Measurements from ENCODE around the gene AGFG2. TPM values are rescaled to one million over a fixed set of nuclear protein-coding genes. Genes with fewer than 3 reads are reported as not detected.

Gene AGFG2
- total RNA-seq, 1 donor from 2014 or later, result 62.3 TPM

DNA sequence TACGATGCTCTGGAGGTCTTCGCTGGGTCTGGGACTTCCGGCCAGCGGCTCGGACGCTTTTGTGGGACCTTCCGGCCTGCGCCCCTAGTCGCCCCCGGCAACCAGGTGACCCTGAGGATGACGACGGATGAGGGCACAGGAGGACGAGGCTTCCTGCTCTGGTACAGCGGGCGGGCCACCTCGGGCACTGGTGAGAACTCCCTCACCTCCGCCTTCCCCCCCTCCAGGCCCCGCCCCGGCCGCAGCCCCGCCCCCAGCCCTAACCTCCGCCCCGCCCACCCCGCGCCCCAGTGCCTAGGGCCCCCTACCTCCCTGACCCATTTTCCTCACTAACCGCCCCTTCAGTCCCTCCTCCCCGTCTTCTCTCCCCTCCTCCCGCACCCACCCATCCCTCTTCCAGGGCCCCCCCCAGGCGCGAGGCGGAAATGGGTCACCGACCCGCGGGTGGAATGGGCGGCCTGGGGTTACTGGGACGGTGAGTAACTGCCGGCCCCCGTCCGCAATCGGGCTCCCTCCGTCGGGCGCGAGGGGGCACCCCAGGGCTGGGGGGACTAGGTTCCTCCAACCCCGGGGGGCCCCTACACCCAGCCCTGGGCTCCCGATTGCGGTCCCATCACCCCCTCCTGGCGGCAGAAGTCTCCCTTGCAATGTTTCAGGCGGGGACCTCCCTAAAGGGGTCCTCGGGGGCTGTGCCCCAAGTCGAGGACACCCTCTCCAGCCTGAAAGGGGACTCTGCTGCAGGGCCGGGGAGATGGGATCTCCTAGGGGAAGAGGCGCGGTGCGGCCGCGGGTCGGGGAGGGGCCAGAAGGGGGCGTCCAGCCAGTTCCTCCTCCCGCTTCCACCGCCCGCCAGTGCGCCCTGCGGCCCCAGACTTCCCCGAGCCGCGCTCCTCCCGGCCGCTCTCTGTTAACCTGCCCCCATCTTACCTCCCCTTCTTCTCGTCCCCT, 65.3 kb downstream of the AGFG2 start:
- intact Hi-C loops (cut with micrococcal nuclease), result loop anchor here (1.0 to 2.0 kb wide), 10 partner anchors 8 to 248 kb away; partner anchors contain the start of genes FBXO24, GNB2, LRCH4 and MEPCE

DNA sequence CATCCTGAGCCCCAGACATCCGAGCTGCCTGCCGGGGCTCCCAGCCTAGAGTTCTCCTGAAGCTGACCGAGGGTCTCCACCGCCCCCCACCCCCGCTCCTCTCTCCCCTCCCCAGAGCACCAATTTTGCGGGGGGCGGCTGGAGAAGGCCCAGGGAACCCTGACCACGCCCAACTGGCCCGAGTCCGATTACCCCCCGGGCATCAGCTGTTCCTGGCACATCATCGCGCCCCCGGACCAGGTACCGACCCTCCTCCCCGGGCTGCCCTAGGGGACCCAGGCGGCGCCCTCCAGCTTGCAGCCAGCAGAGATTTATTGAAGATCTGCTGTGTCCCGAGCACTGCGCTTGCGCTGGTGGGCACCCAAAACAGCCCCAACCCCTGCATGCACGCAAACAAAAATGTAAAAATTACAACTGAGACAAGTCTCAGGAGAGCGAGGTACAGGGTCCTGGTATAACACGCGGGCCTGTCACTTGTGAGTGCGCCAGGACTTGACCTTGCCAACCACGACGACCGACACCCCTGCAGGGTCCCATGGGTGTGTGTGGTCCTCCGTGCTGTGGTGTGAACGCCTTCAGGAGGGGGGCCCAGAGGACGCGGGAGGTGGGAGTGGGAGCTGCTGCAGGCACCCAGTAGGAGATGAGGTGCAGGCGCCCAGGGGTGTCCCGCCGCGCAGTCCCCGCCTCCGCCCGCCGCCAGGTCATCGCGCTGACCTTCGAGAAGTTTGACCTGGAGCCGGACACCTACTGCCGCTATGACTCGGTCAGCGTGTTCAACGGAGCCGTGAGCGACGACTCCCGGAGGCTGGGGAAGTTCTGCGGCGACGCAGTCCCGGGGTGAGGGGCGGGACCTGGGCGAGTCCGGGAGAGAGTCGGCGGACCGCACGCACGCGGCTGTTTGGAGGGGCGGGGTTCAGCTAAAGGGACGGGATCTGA, 66.2 kb downstream of the AGFG2 start:
- intact Hi-C loops (cut with micrococcal nuclease), result loop anchor here (1.0 to 2.0 kb wide), 10 partner anchors 7 to 248 kb away; partner anchors contain the start of genes FBXO24, GNB2, LRCH4 and MEPCE

DNA sequence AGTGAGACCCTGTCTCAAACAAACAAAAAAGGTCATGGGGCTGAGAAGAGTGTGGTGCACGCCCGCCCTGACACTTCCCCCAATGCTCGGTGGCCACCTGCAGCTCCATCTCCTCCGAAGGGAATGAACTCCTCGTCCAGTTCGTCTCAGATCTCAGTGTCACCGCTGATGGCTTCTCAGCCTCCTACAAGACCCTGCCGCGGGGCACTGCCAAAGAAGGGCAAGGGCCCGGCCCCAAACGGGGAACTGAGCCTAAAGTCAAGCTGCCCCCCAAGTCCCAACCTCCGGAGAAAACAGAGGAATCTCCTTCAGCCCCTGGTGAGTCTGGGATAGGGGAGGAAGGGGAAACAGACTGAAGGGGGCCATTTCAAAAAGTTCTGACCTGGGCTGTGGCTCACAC, 67.3 kb downstream of the AGFG2 start:
- intact Hi-C loops (cut with micrococcal nuclease), result no loop called here

DNA sequence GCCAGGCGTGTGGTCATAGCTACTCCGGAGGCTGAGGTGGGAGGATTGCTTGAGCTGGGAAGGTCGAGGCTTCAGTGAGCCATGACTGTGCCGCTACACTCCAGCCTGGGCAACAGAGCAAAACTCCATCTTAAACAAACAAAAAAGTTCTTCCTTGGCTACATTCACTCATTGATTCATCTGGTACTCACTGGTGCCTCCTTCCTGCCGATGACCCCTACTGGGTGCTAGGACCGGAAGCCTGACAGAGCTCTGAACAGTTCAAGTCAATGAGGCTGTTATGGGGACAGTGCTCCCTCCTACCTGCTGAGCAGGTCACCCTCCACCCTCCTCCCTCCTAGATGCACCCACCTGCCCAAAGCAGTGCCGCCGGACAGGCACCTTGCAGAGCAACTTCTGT, 68.1 kb downstream of the AGFG2 start:
- intact Hi-C loops (cut with micrococcal nuclease), result no loop called here

DNA sequence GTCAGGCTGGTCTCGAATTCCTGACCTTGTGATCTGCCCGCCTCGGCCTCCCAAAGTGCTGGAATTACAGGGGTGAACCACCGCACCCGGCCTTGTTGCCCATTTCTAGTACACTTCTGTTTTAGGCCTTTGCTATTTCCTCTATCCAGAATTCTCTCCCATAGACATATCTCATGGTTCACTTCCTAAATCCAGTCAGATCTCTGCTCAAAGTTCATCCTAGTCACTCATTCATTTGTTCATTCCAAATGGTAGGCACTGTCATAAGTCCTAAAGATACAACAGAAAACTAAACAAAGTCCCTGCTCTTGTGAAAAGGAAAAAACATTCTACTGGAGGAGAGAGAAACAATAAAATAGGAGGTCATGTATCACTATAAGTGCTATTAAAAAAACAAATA, 71.0 kb downstream of the AGFG2 start:
- intact Hi-C loops (cut with micrococcal nuclease), result loop anchor here (5.0 kb wide), 1 partner anchor 642 kb away; no protein-coding TSS in a partner anchor

DNA sequence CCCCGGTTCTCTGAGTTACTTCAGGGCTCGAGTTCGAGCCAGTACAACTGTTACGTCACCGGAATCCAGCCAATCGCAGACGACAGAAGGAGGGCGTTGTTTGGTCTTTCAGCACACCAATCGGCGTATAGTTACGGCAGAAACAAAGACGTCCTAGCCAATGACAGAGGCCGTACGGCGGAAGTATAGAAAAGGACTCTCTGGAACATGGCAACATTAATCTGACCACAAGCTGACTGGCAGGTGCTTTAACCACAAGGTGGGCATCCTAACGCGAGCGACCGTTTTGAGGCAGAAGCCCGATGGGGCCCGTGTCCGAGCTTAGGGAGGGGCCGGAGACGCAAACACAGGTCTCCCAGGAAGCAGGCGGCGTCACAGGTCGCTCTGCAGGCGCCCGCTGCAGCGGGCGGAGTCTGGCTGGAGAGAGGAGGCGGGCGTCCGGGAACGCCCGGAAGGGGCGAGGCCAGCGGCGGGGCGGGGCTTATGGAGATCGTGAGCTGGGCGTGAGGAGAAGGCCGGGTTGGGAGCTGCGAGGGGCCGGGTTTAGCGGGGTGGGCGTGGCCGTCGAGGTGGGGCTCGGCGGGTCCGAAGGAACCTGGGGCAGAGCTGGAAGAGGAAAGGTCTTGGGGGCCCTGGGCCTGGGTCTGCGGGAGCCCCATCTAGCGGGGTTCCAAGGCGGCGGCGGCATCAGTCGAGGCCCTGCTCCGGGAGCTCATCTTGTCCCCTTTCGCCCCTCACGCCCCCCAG, 73.2 kb downstream of the AGFG2 start, which contains the start of gene MOSPD3:
MOSPD3 (plus strand) TSS at position 558 of the 747 bp plus-strand sequence. CDS start 252 bp downstream, outside the sequence.
- intact Hi-C loops (cut with micrococcal nuclease), result loop anchor here (1.0 to 5.0 kb wide), 12 partner anchors 8 to 640 kb away; partner anchors contain the start of genes ACTL6B, FBXO24, GNB2 and LRCH4

DNA sequence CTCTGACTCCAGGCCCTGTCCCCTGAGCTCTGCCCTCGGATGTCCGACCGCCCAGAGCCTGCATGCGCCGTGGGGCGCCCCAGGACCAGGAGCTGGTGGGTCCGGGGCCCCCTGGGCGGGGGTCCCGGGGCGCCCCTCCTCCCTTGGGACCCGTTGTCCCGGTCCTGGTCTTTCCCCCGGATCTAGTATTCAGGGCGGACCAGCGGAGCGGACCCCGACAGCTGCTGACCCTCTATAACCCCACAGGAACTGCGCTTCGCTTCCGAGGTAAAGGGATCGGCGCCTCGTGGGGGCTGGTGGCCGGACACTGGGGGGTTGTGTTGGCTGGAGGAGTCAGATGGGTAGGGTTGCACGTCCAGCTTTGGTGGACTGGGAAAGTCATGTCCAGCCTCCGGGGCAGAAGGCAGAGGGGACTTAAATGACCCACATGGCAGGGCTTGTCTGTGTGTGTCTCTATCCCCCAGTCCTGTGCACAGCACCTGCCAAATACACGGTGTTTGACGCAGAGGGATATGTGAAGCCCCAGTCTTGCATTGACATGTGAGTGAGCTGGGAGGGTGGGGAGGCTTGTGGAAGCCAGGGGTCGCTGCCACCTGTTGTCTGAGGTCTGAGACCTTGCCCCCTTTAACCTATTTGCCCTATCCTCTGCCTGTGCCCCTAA, 73.9 kb downstream of the AGFG2 start:
- intact Hi-C loops (cut with micrococcal nuclease), result loop anchor here (1.0 to 5.0 kb wide), 13 partner anchors 9 to 639 kb away; partner anchors contain the start of genes ACTL6B, FBXO24, GNB2 and LRCH4

DNA sequence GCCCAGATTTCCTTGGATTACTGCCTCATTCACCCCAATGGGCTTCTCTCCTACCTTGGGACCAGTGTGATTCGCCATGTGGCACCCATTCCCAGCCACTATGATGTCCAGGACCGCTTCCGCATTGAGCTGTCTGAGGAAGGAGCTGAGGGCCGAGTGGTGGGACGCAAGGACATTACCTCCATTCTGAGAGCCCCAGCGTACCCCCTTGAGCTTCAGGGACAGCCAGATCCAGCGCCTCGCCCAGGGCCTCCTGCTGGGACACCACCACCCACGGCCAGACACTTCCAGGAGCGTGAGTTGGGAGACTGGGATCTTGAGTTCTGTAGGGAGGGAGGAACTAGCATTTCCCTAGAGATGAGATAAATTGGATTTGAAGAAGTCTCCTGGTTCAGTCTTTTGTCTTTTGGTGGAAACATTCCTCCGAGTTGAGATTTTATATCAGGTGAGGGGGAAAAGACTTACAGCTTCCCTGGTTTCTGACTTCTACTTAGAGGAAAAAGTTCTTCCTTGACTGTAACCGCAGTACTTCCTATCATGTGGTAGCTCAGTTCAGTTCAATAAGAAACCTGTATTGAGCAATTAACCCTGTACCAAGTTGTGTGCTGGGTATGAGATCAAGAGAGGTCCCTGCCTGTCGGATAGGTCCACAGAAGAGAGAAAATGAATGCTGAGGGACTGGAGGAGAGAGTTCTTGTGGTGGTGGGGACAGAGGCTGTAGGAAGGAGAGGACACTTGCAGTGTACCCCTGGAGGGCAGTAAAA, 74.6 kb downstream of the AGFG2 start:
- intact Hi-C loops (cut with micrococcal nuclease), result loop anchor here (1.0 to 5.0 kb wide), 3 partner anchors 80 to 639 kb away; partner anchors contain the start of gene SLC12A9

DNA sequence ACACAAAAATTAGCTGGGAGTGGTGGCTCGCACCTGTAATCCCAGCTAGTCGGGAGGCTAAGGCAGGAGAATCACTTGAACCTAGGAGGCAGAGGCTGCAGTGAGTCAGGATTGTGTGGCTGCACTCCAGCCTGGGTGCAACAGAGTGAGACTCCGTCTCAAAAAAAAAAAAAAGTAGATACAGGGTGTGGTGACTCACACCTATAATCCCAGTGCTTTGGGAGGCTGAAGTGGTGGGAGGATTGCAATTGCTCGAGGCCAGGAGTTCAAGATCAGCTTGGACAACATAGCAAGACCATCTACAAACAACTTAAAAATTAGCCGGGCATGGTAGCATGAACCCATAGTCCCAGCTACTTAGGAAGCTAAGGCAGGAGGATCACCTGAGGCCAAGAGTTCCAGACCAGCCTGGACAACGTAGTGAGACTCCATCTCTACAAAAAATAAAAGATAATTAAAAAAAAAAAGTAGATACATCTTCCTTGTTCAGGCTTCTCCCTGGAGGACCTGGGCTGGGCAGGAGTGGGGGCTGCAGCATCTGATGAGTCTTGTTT, 75.4 kb downstream of the AGFG2 start:
- intact Hi-C loops (cut with micrococcal nuclease), result loop anchor here (5.0 kb wide), 1 partner anchor 638 kb away; no protein-coding TSS in a partner anchor

Other genes with a start within 250 kb of the AGFG2 start
- gene SPDYE3, start 231.5 kb upstream of the AGFG2 start, total RNA-seq, result not detected in 2 replicates
- gene PILRB, start 181.1 kb upstream of the AGFG2 start, total RNA-seq, result 82.4 and 84.7 TPM in 2 replicates
- gene PILRA, start 165.7 kb upstream of the AGFG2 start, total RNA-seq, result 11.7 and 11.8 TPM in 2 replicates
- gene ZCWPW1, start 110.5 kb upstream of the AGFG2 start, total RNA-seq, result 1.8 and 2.4 TPM in 2 replicates
- gene MEPCE, start 109.4 kb upstream of the AGFG2 start, total RNA-seq, result 42.3 and 43.4 TPM in 2 replicates
- gene PPP1R35, start 102.7 kb upstream of the AGFG2 start, total RNA-seq, result 60.9 and 61.5 TPM in 2 replicates
- 2.5 and 2.9 TPM in 2 replicates for gene SPACDR, start 74.9 kb upstream of the AGFG2 start, total RNA-seq
- gene TSC22D4, start 60.0 kb upstream of the AGFG2 start, total RNA-seq, result 118 and 125 TPM in 2 replicates
- gene NYAP1, start 55.3 kb upstream of the AGFG2 start, total RNA-seq, result 0.12 TPM in 1 of 2 replicates, not detected in the other
- gene SAP25, start 34.7 kb downstream of the AGFG2 start, total RNA-seq, result 20.9 and 23.8 TPM in 2 replicates
- gene LRCH4, start 46.9 kb downstream of the AGFG2 start, total RNA-seq, result 171 and 180 TPM in 2 replicates
- 0.66 and 0.85 TPM in 2 replicates for gene FBXO24, start 47.1 kb downstream of the AGFG2 start, total RNA-seq
- 5.4 and 7.3 TPM in 2 replicates for gene PCOLCE, start 63.2 kb downstream of the AGFG2 start, total RNA-seq
- gene MOSPD3, start 73.3 kb downstream of the AGFG2 start, total RNA-seq, result 44.0 and 44.4 TPM in 2 replicates
- 9.8 and 10.9 TPM in 2 replicates for gene TFR2, start 102.3 kb downstream of the AGFG2 start, total RNA-seq
- gene ACTL6B, start 117.2 kb downstream of the AGFG2 start, total RNA-seq, result not detected in 2 replicates
- 228 and 230 TPM in 2 replicates for gene GNB2, start 134.5 kb downstream of the AGFG2 start, total RNA-seq
- gene GIGYF1, start 155.0 kb downstream of the AGFG2 start, total RNA-seq, result 47.1 and 54.5 TPM in 2 replicates
- gene POP7, start 166.9 kb downstream of the AGFG2 start, total RNA-seq, result 42.5 TPM in 2 replicates
- not detected in 2 replicates for gene EPO, start 181.3 kb downstream of the AGFG2 start, total RNA-seq
- gene ZAN, start 194.4 kb downstream of the AGFG2 start, total RNA-seq, result not detected in 2 replicates

Data from T-helper 1 cell treated with Interleukin-12 subunit alpha and Interleukin-12 subunit beta and Interleukin-4 antibody, amounts not matched to agents 30 ng/mL and 1 ng/mL, for 36 hours (primary cell).